Skeletal muscle satellite cell (primary cell): ENCODE measurements around the gene ARRDC5. TPM values are rescaled to one million over a fixed set of nuclear protein-coding genes. Genes with fewer than 3 reads are reported as not detected.
"Not testable (repeated sequence)": the region's sequence is repeated elsewhere in the genome, so short reads cannot be mapped to it uniquely, and the experiment has no call there.

ENCODE experiments used
- H3K27me3 ChIP-seq: 2 replicates; pipeline ENCODE4 v1.7.0; 2013; ENCODE audit warnings: low read length; ENCODE audit not compliant: control insufficient read depth, insufficient read depth
- H3K36me3 ChIP-seq: 2 replicates; pipeline ENCODE4 v1.7.0; 2013; ENCODE audit warnings: mild to moderate bottlenecking, control low read depth, low read length; ENCODE audit not compliant: insufficient read depth
- H3K4me1 ChIP-seq: 2 replicates; pipeline ENCODE4 v1.7.0; 2013; ENCODE audit warnings: low read length; ENCODE audit not compliant: control insufficient read depth, insufficient read depth
- H3K4me2 ChIP-seq: 2 replicates; pipeline ENCODE4 v1.7.0; 2013; ENCODE audit warnings: mild to moderate bottlenecking, low read length
- H3K4me3 ChIP-seq: 2 replicates; pipeline ENCODE4 v1.7.0; 2013; ENCODE audit warnings: low read length
- H3K9ac ChIP-seq: 2 replicates; pipeline ENCODE4 v1.7.0; 2013; ENCODE audit warnings: mild to moderate bottlenecking, low read depth, low read length, moderate library complexity
- H3K9me3 ChIP-seq: replicated peaks from 2 replicates; pipeline ENCODE4 v1.7.0; 2013; ENCODE audit warnings: mild to moderate bottlenecking, control low read depth, low read length
- total RNA-seq: library from RNA; depleted of rRNA; stranded (reverse); fragments of >200 nt; gene quantifications from 2 replicates; pipeline ENCODE4 v1.2.3, GENCODE V29; 2012; rRNA removed

Gene ARRDC5
- total RNA-seq = not detected in 2 replicates

DNA sequence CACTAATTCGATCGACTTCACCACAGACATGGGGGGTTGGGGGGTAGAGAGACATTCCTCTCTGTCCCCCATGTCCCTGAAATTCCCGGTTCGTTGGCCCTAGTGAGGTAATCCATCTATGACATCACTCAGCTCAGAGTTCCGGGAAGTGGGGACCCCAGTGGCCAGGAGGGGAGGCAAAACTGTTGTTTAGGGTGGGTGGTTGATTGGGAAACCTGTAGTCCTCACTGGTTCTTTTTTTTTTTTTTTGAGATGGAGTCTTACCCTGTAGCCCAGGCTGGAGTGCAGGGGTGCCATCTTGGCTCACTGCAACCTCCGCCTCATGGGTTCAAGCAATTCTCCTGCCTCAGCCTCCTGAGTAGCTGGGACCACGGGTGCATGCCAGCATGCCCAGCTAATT, at the start of gene ARRDC5:
TSS of gene ARRDC5 (minus strand) at position 101 of the 400 bp plus-strand sequence. CDS start at position 30, 71 bp downstream.
- Histone ChIP-seq H3K27me3 (no peaks in the 10 kb centered on the region), H3K4me1 (no peaks in the 10 kb centered on the region), H3K4me3 (no peak within 1 kb of the TSS), H3K4me2 (no peak within 1 kb of the TSS), H3K9me3 (no peaks in the 10 kb centered on the region), H3K36me3 (no peaks in the 10 kb centered on the region), H3K9ac (no peak within 1 kb of the TSS)

DNA sequence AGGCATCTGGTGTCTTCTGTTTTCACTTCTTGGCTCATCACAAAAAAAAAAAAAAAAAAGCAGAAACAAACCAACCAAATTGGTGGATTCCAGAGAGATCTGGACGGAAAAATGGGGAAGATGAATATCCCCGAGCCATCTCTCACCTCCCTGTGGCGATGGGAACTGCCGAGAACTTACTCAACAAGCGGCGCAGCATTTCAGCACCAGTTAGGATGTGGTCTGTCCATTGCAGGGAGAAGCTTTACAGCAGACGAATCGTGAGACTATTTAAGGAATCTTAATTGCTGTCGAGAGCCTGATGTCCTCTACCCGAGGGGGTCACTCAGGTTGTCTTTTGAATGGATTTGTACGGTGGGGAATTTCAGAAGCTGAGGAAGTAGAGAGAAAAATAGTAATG, 49.0 kb upstream of the ARRDC5 start:
- Histone ChIP-seq H3K36me3 (peaks cover 54% of the 10 kb centered on the region), H3K9ac (no peak overlapping the region), H3K27me3 (no peaks in the 10 kb centered on the region), H3K4me2 (no peak overlapping the region), H3K4me3 (no peak overlapping the region), H3K9me3 (no peaks in the 10 kb centered on the region), H3K4me1 (no peaks in the 10 kb centered on the region)

DNA sequence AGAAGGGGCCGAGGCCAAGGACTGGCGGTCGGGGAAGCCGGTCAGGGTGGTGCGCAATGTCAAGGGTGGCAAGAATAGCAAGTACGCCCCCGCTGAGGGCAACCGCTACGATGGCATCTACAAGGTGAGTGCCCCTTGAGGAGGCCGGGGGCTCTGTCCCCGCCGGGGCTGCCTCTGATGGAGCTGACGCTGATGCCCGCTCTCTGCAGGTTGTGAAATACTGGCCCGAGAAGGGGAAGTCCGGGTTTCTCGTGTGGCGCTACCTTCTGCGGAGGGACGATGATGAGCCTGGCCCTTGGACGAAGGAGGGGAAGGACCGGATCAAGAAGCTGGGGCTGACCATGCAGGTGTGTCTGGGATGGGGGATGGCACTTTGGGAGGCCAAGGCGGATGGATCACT, 48.0 kb upstream of the ARRDC5 start:
- not testable (repeated sequence) for H3K9ac ChIP-seq, H3K9me3 ChIP-seq, H3K4me2 ChIP-seq, H3K4me1 ChIP-seq, H3K27me3 ChIP-seq, H3K4me3 ChIP-seq
- H3K36me3 ChIP-seq = peaks cover 55% of the 10 kb centered on the region

DNA sequence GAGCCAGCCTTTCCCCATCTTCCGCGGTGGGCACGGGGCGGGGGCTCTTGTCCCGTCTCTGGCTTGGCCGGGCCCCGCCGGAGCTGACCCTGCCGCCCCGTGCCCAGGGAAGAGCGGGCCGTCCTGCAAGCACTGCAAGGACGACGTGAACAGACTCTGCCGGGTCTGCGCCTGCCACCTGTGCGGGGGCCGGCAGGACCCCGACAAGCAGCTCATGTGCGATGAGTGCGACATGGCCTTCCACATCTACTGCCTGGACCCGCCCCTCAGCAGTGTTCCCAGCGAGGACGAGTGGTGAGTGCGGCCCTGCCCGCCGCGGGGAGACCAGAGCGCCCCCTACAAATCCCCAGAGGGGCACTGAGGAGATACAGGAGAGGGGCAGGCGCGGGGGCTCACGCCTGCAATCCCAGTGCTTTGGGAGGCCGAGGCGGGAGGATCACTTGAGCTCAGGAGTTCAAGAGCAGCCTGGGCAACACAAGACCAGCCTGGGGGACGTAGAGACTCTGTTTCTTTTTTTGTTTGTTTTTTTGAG, 39.0 kb upstream of the ARRDC5 start:
- H3K4me2 ChIP-seq, H3K9me3 ChIP-seq, H3K4me1 ChIP-seq, H3K27me3 ChIP-seq, H3K9ac ChIP-seq, H3K4me3 ChIP-seq: not testable (repeated sequence)
- peaks cover 37% of the 10 kb centered on the region for H3K36me3 ChIP-seq

DNA sequence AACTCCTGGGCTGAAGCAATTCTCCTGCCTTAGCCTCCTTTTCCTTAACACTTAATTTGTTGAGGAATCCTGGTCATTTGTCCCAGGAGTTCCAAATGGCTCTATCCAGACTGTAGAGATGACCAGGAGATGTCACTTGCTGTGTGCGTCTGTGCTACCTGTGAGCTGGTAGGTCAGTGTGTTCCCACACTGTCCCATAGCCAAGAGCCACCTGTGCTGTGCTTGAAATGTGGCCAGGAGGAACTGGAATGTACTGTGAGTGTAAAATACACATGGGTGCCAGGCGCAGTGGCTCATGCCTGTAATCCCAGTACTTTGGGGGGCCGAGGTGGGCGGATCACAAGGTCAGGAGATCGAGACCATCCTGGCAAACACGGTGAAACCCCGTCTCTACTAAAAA, 36.8 kb upstream of the ARRDC5 start:
- no peak overlapping the region for H3K4me2 ChIP-seq
- H3K4me3 ChIP-seq = no peak overlapping the region
- no peak overlapping the region for H3K9ac ChIP-seq
- H3K27me3 ChIP-seq = no peaks in the 10 kb centered on the region
- no peaks in the 10 kb centered on the region for H3K4me1 ChIP-seq
- H3K9me3 ChIP-seq = no peaks in the 10 kb centered on the region
- H3K36me3 ChIP-seq = peaks cover 37% of the 10 kb centered on the region

DNA sequence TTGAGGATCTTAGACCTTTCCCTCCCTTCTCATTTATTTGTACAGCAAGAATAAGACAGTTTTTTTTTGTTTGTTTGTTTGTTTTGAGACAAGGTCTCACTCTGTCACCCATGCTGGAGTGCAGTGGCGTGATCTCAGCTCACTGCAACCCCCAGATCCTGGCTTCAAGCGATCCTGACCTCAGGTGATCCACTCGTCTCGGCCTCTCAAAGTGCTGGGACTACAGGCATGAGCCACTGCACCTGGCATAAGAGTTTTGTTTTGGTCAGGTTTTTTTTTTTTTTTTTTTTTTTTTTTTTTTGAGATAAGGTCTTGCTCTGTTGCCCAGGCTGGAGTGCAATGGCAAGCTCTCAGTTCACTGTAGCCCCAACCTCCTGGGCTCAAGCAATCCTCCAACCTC, 35.8 kb upstream of the ARRDC5 start:
- H3K9me3 ChIP-seq, H3K4me2 ChIP-seq, H3K4me3 ChIP-seq, H3K27me3 ChIP-seq, H3K4me1 ChIP-seq, H3K9ac ChIP-seq: not testable (repeated sequence)
- H3K36me3 ChIP-seq = peaks cover 31% of the 10 kb centered on the region

DNA sequence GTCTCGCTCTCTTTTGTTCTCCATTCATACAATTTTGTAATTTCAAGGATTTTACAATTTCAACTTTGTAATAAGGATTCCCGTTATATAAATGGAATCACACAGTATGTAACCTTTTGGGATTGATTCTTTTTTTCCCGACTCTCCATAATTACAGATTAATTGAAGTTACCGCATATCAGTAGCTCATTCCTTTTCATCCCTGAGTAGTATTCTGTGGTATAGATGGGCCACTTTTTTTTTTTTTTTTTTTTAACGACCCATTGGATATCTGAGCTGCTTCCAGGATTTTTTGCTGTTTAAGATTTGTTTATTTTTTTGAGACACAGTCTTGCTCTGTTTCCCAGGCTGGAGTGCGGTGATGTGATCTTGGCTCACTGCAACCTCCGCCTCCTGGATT, 34.4 kb upstream of the ARRDC5 start:
- Histone ChIP-seq H3K27me3 (no peaks in the 10 kb centered on the region), H3K9ac (no peak overlapping the region), H3K4me1 (peaks cover 6% of the 10 kb centered on the region), H3K9me3 (no peaks in the 10 kb centered on the region), H3K4me3 (no peak overlapping the region), H3K36me3 (peaks cover 38% of the 10 kb centered on the region), H3K4me2 (no peak overlapping the region)

DNA sequence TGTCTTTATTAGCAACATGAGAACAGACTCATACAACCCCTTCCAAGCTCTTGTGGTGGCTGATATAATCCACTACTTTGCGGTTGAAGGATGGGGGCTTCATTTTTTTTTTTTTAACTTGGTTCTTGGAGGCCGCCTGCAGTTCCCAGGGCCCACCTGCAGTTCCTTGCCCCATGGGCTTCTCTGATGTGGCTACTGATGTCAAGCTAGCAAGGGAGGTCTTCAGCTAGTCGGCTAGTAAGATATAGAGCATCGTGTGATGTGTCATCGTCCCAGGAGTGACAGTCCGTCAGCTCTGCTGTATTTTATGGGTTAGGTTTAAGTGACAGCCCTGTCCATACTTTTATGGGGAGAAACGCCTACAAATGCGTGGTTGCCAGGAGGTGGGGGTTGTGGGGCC, 32.7 kb upstream of the ARRDC5 start:
- Histone ChIP-seq H3K9me3 (no peaks in the 10 kb centered on the region), H3K9ac (no peak overlapping the region), H3K4me3 (no peak overlapping the region), H3K4me1 (peaks cover 6% of the 10 kb centered on the region), H3K36me3 (peaks cover 33% of the 10 kb centered on the region), H3K27me3 (no peaks in the 10 kb centered on the region), H3K4me2 (no peak overlapping the region)

DNA sequence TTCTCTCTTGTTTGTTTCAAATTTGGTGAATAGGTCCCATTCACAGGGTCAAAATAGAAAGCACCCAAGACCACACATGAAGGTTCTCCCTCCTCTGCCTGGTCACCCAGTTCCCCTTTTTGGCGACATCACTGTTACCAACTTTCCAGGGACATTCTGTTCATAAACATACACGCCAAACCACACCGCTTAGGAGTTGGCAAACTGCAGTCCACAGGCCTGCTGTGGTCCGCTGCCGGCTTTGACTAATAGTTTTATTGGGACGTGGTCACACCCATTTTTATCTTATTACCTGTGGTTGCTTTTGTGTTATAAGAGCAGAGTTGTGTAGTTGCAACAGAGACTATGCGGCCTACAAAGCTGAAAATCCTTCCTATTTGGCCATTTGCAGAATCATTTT, 30.8 kb upstream of the ARRDC5 start:
- H3K4me2 ChIP-seq = no peak overlapping the region
- H3K9me3 ChIP-seq = no peaks in the 10 kb centered on the region
- H3K9ac ChIP-seq = no peak overlapping the region
- peaks cover 36% of the 10 kb centered on the region for H3K36me3 ChIP-seq
- no peaks in the 10 kb centered on the region for H3K27me3 ChIP-seq
- peaks cover 17% of the 10 kb centered on the region for H3K4me1 ChIP-seq
- no peak overlapping the region for H3K4me3 ChIP-seq

DNA sequence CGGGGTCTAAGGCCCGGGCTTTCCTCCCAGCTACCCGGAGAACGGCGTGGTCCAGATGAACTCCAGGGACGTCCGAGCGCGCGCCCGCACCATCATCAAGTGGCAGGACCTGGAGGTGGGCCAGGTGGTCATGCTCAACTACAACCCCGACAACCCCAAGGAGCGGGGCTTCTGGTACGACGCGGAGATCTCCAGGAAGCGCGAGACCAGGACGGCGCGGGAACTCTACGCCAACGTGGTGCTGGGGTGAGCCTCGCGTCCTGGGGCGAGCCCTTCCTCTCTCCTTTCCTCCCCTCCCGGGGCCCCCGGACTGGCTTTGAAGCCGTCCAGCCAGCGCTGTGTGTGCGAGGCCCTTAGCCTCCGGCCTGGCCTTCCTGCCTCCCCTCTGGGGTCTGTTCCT, 30.0 kb upstream of the ARRDC5 start:
- H3K4me3 ChIP-seq = no peak overlapping the region
- H3K9ac ChIP-seq = no peak overlapping the region
- H3K4me2 ChIP-seq = no peak overlapping the region
- peaks cover 24% of the 10 kb centered on the region for H3K4me1 ChIP-seq
- H3K36me3 ChIP-seq = peaks cover 40% of the 10 kb centered on the region
- no peaks in the 10 kb centered on the region for H3K27me3 ChIP-seq
- H3K9me3 ChIP-seq = no peaks in the 10 kb centered on the region

DNA sequence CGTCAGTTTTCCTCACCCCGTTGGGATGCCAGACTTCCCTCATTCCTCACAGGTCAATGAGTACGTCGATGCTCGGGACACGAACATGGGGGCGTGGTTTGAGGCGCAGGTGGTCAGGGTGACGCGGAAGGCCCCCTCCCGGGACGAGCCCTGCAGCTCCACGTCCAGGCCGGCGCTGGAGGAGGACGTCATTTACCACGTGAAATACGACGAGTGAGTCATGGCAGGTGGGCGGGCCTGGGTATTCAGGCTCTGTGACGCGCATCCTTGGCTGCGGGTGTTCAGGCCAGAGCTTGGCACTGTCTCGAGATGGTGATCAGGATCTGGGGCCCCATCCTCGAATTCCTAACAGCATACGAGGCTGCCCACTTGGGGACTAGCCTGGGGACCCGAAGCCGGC, 28.0 kb upstream of the ARRDC5 start:
- Histone ChIP-seq H3K9ac (no peak overlapping the region), H3K9me3 (no peaks in the 10 kb centered on the region), H3K4me3 (no peak overlapping the region), H3K27me3 (no peaks in the 10 kb centered on the region), H3K4me2 (no peak overlapping the region), H3K36me3 (peaks cover 35% of the 10 kb centered on the region), H3K4me1 (peaks cover 32% of the 10 kb centered on the region)

DNA sequence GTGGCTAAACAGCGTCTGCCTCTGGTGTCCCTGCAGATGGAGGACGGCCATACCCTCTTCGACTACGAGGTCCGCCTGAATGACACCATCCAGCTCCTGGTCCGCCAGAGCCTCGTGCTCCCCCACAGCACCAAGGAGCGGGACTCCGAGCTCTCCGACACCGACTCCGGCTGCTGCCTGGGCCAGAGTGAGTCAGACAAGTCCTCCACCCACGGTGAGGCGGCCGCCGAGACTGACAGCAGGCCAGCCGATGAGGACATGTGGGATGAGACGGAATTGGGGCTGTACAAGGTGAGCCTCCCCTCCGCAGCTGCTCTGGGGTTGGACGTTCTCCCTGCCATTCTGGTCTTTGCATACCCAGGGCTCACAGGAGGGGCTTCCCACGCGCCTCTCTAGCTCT, 26.5 kb upstream of the ARRDC5 start:
- Histone ChIP-seq H3K9ac (no peak overlapping the region), H3K9me3 (no peaks in the 10 kb centered on the region), H3K4me2 (peak overlapping the region; percentile 48), H3K4me3 (no peak overlapping the region), H3K27me3 (no peaks in the 10 kb centered on the region), H3K4me1 (peaks cover 32% of the 10 kb centered on the region), H3K36me3 (peaks cover 28% of the 10 kb centered on the region)
